GM04504 (cell line): Measurements from ENCODE around the gene PITPNM3.

Experiments
- DNase-seq: peaks from one replicate; pipeline ENCODE4 v3.0.0-alpha.2; 2012; ENCODE audit warnings: low read depth

The PITPNM3 gene

GRCh38 chr17:6462692-6463091 is 93.7 kb downstream of the PITPNM3 start:
- no peak for DNase-seq

GRCh38 chr17:6461792-6462524 is 94.4 kb downstream of the PITPNM3 start:
- DNase-seq = no peak

DNA sequence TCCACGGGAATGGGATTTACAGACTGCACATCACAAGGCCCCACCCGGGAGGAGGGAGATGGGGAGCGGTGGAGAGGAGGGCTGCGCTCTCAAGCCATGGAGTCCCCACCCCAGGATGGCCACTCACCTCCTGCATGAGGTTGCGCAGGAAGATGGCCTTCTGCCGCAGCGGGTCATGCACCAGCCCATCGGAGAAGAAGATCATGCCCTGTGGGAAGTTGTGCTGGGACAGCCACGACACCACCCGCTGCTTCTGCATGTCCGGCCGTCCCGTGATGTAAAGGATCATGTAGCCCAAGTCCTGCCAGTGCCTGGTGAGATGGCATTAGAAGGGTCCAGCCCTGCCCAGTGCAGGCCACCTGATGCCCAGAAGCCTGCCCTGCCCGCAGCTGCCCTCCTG is 95.1 kb downstream of the PITPNM3 start:
- DNase-seq = no peak

DNA sequence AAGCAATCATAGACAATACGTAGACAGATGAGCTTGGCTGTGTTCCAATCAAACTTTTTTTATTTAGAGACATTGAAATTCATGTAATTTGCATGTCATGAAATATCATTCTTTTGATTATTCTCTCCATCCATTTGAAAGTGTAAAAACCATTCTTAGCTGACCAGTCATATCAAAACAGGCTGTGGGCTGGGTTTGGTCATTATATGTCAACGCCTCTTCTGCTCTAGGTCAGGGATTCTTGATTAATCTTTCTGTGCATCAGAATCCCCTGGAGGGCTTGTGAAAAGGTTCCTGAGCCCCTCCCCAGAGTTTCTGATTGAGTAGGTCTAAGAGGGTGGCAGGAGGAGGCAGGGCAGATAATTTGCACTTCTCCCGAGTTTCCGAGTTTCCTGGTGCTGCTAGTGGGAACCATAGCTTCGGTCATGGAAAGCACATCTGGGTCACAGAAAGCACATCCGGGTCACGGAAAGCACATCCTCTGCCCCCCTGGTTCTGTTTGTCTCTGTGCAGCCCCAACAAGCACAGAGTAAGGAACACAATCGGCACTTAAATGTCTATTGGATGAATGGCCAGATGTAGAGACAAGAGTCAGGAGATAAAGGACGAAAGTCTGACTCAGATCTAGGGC is 95.7 kb downstream of the PITPNM3 start:
- DNase-seq = no peak

DNA sequence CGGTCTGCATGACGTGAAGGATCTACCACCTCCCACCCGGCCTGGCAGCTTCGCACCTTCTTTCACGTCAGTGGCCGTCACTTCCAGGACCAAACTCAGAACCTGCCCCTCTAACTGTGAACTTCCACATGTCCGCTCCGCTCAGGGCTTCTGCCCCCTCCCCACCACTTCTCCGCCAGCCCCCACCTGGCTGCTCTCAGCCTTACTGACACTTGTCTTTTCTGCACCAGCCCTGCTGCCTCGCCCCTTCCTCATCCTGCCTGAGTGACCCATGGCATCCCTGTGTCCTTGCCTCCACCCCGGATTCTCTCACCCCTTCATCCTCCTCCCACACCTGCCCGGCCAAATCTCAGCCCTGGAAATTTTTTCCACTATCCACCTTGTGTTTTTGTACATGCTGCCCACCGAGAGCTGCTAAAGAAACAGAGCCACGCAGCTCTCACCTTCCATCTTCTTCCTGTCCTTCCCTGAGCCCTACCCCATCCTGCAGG is 97.8 kb downstream of the PITPNM3 start:
- no peak for DNase-seq

DNA sequence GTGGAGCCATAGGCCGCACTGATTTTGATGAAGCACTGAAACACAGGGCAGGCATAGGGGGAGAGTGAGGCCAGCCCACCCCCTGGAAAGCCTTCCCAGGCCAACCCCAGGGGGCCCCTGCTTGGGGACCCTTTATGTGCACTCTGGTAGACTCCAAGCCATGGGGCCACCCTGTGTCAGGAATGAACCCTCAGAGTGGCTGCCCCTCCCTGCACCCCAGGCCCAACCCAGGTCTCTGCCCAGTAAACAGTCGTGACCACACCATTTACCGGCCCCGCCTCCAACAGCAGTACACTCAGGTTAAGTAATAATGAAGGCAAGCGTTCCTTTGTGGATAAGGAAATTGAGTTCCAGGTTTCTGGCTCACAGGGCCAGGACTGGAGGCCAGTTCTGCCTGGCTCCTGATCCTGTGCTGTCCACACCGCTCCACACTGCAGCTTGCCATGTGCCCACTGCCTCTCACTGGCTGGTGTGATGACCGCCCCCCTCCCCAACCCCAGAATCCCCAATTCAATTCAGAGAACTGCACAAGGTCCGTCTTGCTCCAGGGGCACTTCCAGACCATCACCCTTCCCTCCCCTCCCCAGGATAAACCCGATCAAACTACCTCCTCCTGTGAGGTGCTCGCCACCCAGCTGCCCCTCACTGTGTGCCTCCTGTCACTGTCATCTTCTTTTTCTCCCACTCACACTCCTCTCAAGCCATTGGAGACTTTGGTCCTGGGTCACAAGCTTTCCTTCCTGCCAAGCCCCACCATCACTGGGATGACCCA is 98.5 kb downstream of the PITPNM3 start:
- DNase-seq = no peak

DNA sequence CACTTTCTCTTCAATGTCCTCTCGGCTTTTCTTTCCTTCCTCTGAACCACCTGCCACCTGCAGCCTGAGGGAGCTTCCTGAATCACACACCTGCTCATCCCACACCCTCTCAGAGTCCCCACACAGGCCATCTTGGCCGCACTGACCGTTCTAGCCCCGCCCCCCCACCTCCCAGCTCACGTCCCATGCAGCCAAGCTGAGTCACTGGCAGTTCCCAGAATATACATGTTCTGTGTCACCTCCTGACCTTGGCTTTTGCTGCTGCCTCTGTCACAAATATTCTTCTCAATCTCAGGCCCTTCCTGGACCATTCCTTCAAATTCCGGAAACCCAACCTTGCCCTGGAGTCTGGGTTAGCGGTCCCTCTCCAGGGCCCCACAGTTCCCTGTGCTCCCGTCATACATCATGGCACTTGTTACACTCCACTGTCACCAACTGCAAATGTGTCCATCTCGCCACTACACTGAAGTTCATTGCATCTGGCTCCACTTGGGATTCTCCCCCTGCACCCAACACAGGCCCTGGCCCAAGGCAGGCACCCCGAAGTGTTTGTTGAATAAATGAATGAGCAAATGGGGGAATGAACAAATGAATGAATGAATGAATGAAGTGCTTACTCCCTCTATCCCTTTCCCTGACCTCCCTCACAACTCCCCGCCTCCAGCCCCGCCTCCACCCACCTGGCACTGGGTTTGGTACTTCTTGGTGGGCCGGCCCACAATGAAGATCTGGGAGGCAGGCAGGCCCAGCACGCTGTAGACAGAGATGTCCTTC is 99.3 kb downstream of the PITPNM3 start:
- DNase-seq = peak; percentile 22

GRCh38 chr17:6456321-6456720 is 100.0 kb downstream of the PITPNM3 start:
- DNase-seq = no peak

GRCh38 chr17:6455321-6455705 is 101.0 kb downstream of the PITPNM3 start:
- no peak for DNase-seq

DNA sequence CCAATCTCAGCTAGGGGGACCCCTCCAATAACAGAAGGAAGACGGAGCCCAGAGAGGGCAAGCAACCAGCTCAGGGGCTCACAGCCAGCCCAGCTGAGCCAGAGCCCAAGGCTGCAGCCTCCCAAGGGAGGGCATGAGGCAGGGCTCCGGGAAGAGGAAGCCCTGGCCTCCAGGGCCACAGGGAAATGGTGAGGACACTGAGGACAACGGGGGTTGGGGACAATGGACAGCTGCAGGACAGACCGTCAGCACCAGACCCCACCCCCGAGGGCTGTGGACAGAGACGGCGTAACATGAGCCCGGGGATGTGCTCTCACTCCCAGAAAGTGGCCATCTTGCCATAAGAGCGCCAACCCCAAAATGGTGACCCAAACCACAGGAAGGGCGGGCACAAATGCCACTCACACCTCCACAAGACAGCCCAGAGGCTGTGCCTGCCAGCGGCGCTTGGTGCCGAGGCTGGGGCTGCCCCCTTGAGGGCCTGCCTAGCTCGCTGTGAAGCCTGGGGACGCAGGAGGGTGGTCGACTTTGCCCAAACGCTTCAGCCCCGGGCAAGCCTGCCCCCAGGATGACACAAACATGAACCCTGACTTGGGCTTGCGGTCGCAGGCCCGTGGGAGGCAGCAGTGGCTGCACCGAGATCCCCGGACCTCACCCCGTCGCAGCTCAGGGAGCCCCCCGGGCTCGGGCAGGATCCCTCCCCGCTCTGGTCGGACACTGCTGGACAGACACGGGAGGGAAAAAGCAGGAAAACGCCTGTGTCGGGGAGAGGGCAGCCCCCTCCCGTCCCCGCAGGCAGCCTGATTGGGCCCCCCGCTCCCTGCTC is 101.6 kb downstream of the PITPNM3 start:
- DNase-seq = no peak

DNA sequence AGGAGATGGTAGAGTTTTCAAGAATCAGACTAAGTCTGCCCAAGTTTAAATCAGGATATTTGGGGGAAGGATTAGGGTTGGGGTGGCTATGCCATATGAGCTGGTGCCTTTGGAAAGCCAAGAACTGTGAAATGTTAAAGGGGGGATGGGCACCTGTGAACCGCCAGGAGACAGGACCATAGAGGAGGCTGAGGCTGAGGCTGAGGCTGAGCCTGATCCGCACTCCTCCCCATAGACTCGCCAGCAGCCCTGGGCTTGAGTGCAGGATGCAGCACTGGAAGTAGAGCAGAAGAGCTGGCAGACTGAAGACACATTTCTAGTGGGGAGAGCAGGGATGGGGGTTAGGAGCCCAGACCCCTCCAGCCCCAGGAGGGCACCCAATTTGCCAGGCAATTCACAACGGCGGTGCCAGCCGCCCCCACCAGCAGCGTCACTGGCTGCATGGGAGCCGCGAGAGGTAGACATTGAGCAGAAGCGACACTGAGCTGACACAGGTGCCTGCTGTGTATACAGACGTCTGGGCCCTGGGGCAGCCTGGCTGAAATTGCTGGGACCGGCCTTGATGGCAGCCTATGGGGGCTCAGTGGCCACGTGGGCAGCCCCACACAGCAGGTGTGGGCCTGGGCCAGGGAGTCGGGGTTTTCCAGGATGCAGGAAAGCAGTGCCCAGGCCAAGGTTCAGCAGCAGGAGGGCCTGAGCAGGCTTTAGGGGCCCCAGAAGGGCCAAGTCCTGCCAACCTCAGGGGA is 102.9 kb downstream of the PITPNM3 start:
- no peak for DNase-seq

GRCh38 chr17:6452471-6453266 is 103.7 kb downstream of the PITPNM3 start:
- no peak for DNase-seq

DNA sequence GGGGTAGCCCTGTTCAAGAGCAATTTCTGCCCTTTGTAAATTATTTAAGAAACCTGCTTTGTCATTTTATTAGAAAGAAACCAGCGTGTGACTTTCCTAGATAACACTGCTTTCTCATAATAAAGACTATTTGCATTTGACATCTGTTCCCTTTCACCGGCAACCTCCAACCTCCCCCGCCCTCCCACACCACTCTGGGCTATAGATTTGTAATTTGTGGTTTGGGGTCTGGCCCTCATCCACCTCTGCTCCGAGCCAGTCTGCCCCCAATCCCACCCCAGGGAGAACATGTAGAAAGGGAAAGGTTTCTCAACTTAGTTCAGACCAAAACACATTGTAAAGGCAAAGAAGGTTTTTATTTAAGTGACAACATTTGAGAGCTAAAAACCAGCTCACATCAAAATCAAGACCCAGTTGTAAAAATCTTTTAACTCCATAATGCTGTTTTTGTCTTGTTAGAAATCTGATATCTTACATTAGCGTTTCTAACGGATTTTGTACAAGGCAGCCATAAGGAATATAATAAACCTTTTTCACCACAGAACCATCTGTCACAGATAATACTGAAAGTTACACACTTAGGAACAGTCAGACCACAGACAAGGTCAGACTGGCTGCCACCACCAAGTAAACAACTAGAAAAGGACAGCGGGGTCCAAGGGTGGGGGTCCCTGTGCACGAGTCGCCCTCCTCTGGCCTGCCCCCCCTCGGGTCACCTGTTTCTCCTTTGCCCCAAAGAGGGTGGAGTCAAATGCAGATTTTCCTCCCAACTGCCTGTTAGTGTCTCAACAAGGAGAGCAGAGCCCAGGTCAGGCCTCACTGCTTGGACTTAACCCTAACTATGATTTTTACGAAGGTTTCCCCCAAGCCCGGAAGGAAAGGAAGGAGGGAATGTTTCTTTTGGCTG is 105.2 kb downstream of the PITPNM3 start:
- no peak for DNase-seq

- no peak for DNase-seq
Observed at GRCh38 chr17:6449307-6449706, 107.0 kb downstream of the PITPNM3 start.

DNA sequence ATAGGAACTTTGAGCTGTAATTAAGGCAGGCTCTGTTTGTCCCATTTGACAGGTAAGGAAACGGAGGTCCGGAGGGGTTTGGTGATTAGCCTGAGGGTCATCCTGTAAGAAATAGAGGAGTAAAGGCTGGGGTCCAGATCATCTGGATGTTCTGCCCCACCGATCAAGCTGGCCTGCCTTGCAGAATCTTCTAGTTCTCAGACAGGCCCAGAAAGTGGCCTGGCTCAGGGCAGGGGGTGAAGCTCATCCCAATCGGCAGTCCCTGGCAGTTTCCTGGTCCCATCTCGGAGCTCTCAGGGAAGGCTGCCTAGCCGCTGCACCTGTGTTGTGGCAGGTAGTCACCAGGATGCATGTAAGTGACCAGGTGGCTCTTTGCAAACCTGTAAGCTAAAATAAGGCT is 107.9 kb downstream of the PITPNM3 start:
- DNase-seq = no peak

DNA sequence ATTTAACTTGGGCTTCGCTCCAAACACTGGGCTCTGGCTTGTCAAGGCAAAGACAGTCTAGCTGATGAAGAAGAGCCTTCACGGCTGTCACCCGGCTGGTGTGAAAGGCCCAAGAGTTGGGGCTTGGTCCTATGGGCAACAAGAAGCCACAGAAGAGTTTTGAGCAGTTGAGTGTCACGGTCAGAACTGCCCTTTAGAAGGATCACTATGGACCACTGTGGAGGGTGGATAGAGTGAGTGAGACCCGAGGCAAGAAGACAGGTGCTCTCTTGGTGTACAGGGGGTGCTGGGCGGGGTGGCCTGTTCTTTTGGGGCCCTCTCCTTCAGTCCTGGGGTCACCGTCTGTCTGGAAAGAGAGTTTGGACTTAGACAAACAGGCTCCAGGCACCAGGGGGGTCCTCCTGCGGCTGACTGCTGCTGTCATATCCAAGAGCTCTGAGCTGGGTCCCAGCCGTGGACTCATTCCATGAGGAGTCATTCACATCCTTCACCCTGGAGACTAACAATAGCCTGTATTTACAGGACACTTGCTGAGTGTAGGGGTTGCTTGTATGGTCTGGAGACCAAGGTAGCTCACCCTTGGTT is 109.7 kb downstream of the PITPNM3 start:
- no peak for DNase-seq

DNA sequence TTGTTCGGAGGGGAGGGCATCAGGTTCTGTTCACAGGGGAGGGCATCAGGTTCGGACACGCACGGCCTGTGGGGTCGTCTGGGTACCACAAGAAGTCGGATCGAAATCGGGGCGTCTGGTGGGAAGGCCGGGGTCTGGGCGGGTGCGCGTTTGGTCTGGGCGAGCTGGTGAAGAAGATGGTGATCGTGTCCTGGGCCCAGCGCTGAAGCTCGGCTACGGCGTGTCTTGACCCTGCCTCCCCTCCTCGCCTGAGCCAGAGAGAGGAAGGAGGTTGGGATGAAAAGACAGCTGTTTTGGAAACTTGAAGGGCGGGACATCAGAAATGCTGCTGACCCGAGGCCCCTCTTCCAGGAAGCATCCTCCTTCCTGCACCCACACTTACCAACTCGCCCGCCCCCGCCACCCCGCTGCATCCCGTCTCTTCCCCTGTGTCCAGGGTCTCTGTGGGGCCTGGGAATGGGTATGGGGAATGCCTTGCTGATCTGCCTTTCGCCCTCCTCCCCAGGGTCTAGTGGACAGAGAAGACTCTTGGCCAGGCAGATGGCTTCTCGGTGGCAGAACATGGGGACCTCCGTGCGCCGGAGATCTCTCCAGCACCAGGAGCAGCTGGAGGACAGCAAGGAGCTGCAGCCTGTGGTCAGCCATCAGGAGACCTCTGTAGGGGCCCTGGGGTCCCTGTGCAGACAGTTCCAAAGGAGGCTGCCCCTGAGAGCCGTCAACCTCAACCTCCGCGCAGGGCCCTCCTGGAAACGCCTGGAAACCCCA is 111.6 kb downstream of the PITPNM3 start:
- DNase-seq = no peak
